Measurements from ENCODE around the gene HTR4. TPM values are rescaled to one million over a fixed set of nuclear protein-coding genes. Genes with fewer than 3 reads are reported as not detected.
"Not testable (repeated sequence)": the region's sequence is repeated elsewhere in the genome, so short reads cannot be mapped to it uniquely, and the experiment has no call there.

HTR4 gene
- total and polyA plus RNA-seq, 4 experiments from 2014 or later = not detected

GRCh38 chr5:148532969-148533670, 121.2 kb downstream of the HTR4 start:
- no peak for DNase-seq
- Histone ChIP-seq H3K4me3 (ENCODE audit: low read length in 2 of 2) (no peak overlapping the region), H3K9me3 (ENCODE audit: control insufficient read depth in 1 of 2, low read length in 2 of 2) (no peaks in the 10 kb centered on the region), H3K27me3 (ENCODE audit: insufficient read depth, low read length) (no peaks in the 10 kb centered on the region), H3K27ac (ENCODE audit: low read depth, low read length) (no peak overlapping the region), H3K4me1 (ENCODE audit: insufficient read depth, low read length) (no peaks in the 10 kb centered on the region), H3K36me3 (ENCODE audit: insufficient read depth, low read length) (no peaks in the 10 kb centered on the region)
- CTCF ChIA-PET (ENCODE audit: partially characterized antibody) = no interaction called here
- Mint-ChIP-seq H3K27ac (no peak overlapping the region), H3K27me3 (peaks cover 11 to 17% of the 10 kb centered on the region in 2 donors), H3K4me1 (no peaks in the 10 kb centered on the region), H3K9me3 (peaks cover 2 to 28% (median 14%) of the 10 kb centered on the region in 8 donors), H3K4me3 (no peak overlapping the region), H3K36me3 (no peaks in the 10 kb centered on the region)
- intact Hi-C loops (cut with micrococcal nuclease) = no loop called here
- POLR2A ChIA-PET (ENCODE audit: partially characterized antibody) = no interaction called here

GRCh38 chr5:148529450-148529849, 124.9 kb downstream of the HTR4 start:
- H3K27me3 Mint-ChIP-seq = peaks cover 8 to 11% of the 10 kb centered on the region in 2 donors
- H3K9me3 ChIP-seq (ENCODE audit: control insufficient read depth in 1 of 2, low read length in 2 of 2); intact Hi-C loops (cut with micrococcal nuclease); H3K4me3 Mint-ChIP-seq; POLR2A ChIA-PET (ENCODE audit: partially characterized antibody); H3K27me3 ChIP-seq (ENCODE audit: insufficient read depth, low read length); H3K27ac ChIP-seq (ENCODE audit: low read depth, low read length); H3K36me3 ChIP-seq (ENCODE audit: insufficient read depth, low read length); H3K4me1 Mint-ChIP-seq; H3K4me1 ChIP-seq (ENCODE audit: insufficient read depth, low read length); DNase-seq; H3K36me3 Mint-ChIP-seq; H3K27ac Mint-ChIP-seq; H3K4me3 ChIP-seq (ENCODE audit: low read length in 2 of 2); CTCF ChIA-PET (ENCODE audit: partially characterized antibody): not testable (repeated sequence)
- peaks cover 2 to 28% (median 13%) of the 10 kb centered on the region in 8 donors for H3K9me3 Mint-ChIP-seq

GRCh38 chr5:148524721-148525120, 129.6 kb downstream of the HTR4 start:
- Histone ChIP-seq H3K4me3 (ENCODE audit: low read length in 2 of 2) (no peak overlapping the region), H3K9me3 (ENCODE audit: control insufficient read depth in 1 of 2, low read length in 2 of 2) (no peaks in the 10 kb centered on the region), H3K27ac (ENCODE audit: low read depth, low read length) (no peak overlapping the region), H3K27me3 (ENCODE audit: insufficient read depth, low read length) (no peaks in the 10 kb centered on the region), H3K4me1 (ENCODE audit: insufficient read depth, low read length) (no peaks in the 10 kb centered on the region), H3K36me3 (ENCODE audit: insufficient read depth, low read length) (no peaks in the 10 kb centered on the region)
- H3K36me3 Mint-ChIP-seq = no peaks in the 10 kb centered on the region
- ChIA-PET CTCF (ENCODE audit: partially characterized antibody) (no interaction called here), POLR2A (ENCODE audit: partially characterized antibody) (no interaction called here)
- intact Hi-C loops (cut with micrococcal nuclease) = no loop called here
- no peak overlapping the region for H3K27ac Mint-ChIP-seq
- H3K4me1 Mint-ChIP-seq = no peaks in the 10 kb centered on the region
- peaks cover under 1 to 12% (median 9%) of the 10 kb centered on the region in 8 donors for H3K9me3 Mint-ChIP-seq
- H3K4me3 Mint-ChIP-seq = no peak overlapping the region
- DNase-seq = no peak
- H3K27me3 Mint-ChIP-seq = peaks cover 6 to 12% of the 10 kb centered on the region in 2 donors

GRCh38 chr5:148523139-148523538, 131.2 kb downstream of the HTR4 start:
- Mint-ChIP-seq H3K36me3 (no peaks in the 10 kb centered on the region), H3K4me3 (no peak overlapping the region), H3K27me3 (peaks cover 4 to 7% of the 10 kb centered on the region in 2 donors), H3K4me1 (no peaks in the 10 kb centered on the region), H3K27ac (no peak overlapping the region), H3K9me3 (peaks cover 0 to 2% (median 0%) of the 10 kb centered on the region in 8 donors)
- Histone ChIP-seq H3K27ac (ENCODE audit: low read depth, low read length) (no peak overlapping the region), H3K9me3 (ENCODE audit: control insufficient read depth in 1 of 2, low read length in 2 of 2) (no peaks in the 10 kb centered on the region), H3K4me3 (ENCODE audit: low read length in 2 of 2) (no peak overlapping the region), H3K36me3 (ENCODE audit: insufficient read depth, low read length) (no peaks in the 10 kb centered on the region), H3K4me1 (ENCODE audit: insufficient read depth, low read length) (no peaks in the 10 kb centered on the region), H3K27me3 (ENCODE audit: insufficient read depth, low read length) (no peaks in the 10 kb centered on the region)
- DNase-seq = no peak
- intact Hi-C loops (cut with micrococcal nuclease) = no loop called here
- POLR2A ChIA-PET (ENCODE audit: partially characterized antibody) = no interaction called here
- CTCF ChIA-PET (ENCODE audit: partially characterized antibody) = interaction anchor here (1.6 kb wide), 1 partner anchor 208 kb away, joined by 3 read pairs; no protein-coding TSS in a partner anchor

- H3K4me1 Mint-ChIP-seq = no peaks in the 10 kb centered on the region
- peaks cover 0 to 10% (median 0%) of the 10 kb centered on the region in 8 donors for H3K9me3 Mint-ChIP-seq
- no peak overlapping the region for H3K27ac Mint-ChIP-seq
- H3K36me3 Mint-ChIP-seq = no peaks in the 10 kb centered on the region
- Histone ChIP-seq H3K4me3 (ENCODE audit: low read length in 2 of 2) (no peak overlapping the region), H3K9me3 (ENCODE audit: control insufficient read depth in 1 of 2, low read length in 2 of 2) (no peaks in the 10 kb centered on the region), H3K4me1 (ENCODE audit: insufficient read depth, low read length) (no peaks in the 10 kb centered on the region), H3K27ac (ENCODE audit: low read depth, low read length) (no peak overlapping the region), H3K36me3 (ENCODE audit: insufficient read depth, low read length) (no peaks in the 10 kb centered on the region), H3K27me3 (ENCODE audit: insufficient read depth, low read length) (no peaks in the 10 kb centered on the region)
- intact Hi-C loops (cut with micrococcal nuclease) = no loop called here
- CTCF ChIA-PET (ENCODE audit: partially characterized antibody) = no interaction called here
- DNase-seq = no peak
- POLR2A ChIA-PET (ENCODE audit: partially characterized antibody) = no interaction called here
- peaks cover 2 to 4% of the 10 kb centered on the region in 2 donors for H3K27me3 Mint-ChIP-seq
- no peak overlapping the region for H3K4me3 Mint-ChIP-seq
Measured at GRCh38 chr5:148515460-148515859, 138.9 kb downstream of the HTR4 start.

GRCh38 chr5:148514344-148514743, 140.0 kb downstream of the HTR4 start:
- peaks cover 0 to 10% (median 0%) of the 10 kb centered on the region in 8 donors for H3K9me3 Mint-ChIP-seq
- Histone ChIP-seq H3K9me3 (ENCODE audit: control insufficient read depth in 1 of 2, low read length in 2 of 2) (no peaks in the 10 kb centered on the region), H3K36me3 (ENCODE audit: insufficient read depth, low read length) (no peaks in the 10 kb centered on the region), H3K4me3 (ENCODE audit: low read length in 2 of 2) (no peak overlapping the region), H3K27ac (ENCODE audit: low read depth, low read length) (no peak overlapping the region), H3K27me3 (ENCODE audit: insufficient read depth, low read length) (no peaks in the 10 kb centered on the region), H3K4me1 (ENCODE audit: insufficient read depth, low read length) (no peaks in the 10 kb centered on the region)
- H3K36me3 Mint-ChIP-seq = no peaks in the 10 kb centered on the region
- POLR2A ChIA-PET (ENCODE audit: partially characterized antibody) = no interaction called here
- H3K4me1 Mint-ChIP-seq = no peaks in the 10 kb centered on the region
- CTCF ChIA-PET (ENCODE audit: partially characterized antibody) = no interaction called here
- no peak overlapping the region for H3K27ac Mint-ChIP-seq
- peaks cover 2 to 4% of the 10 kb centered on the region in 2 donors for H3K27me3 Mint-ChIP-seq
- intact Hi-C loops (cut with micrococcal nuclease) = no loop called here
- no peak for DNase-seq
- no peak overlapping the region for H3K4me3 Mint-ChIP-seq

GRCh38 chr5:148512498-148512897, 141.8 kb downstream of the HTR4 start:
- Histone ChIP-seq H3K4me3 (ENCODE audit: low read length in 2 of 2) (no peak overlapping the region), H3K36me3 (ENCODE audit: insufficient read depth, low read length) (no peaks in the 10 kb centered on the region)

More at GRCh38 chr5:148512498-148512897, 141.8 kb downstream of the HTR4 start:
- no peaks in the 10 kb centered on the region for H3K4me1 Mint-ChIP-seq
- H3K9me3 Mint-ChIP-seq = peaks cover 0 to 10% (median 0%) of the 10 kb centered on the region in 8 donors
- H3K4me3 Mint-ChIP-seq = no peak overlapping the region
- no peaks in the 10 kb centered on the region for H3K36me3 Mint-ChIP-seq
- no peak for DNase-seq
- CTCF ChIA-PET (ENCODE audit: partially characterized antibody) = no interaction called here
- POLR2A ChIA-PET (ENCODE audit: partially characterized antibody) = no interaction called here
- H3K27me3 Mint-ChIP-seq = no peaks in the 10 kb centered on the region
- Histone ChIP-seq H3K9me3 (ENCODE audit: control insufficient read depth in 1 of 2, low read length in 2 of 2) (no peaks in the 10 kb centered on the region), H3K4me1 (ENCODE audit: insufficient read depth, low read length) (no peaks in the 10 kb centered on the region), H3K27ac (ENCODE audit: low read depth, low read length) (no peak overlapping the region), H3K27me3 (ENCODE audit: insufficient read depth, low read length) (no peaks in the 10 kb centered on the region)
- intact Hi-C loops (cut with micrococcal nuclease) = no loop called here
- H3K27ac Mint-ChIP-seq = no peak overlapping the region

Data from CD4-positive, alpha-beta memory T cell (primary cell).